SHP77 treated with DMSO at 0.1 percent for 48 hours (cell line): Measurements from ENCODE around the gene WDR54.
"Not testable (repeated sequence)": the region's sequence is repeated elsewhere in the genome, so short reads cannot be mapped to it uniquely, and the experiment has no call there.

Experiments
- DNase-seq: peaks from one replicate; lab custom pipeline; 2025; lab: John Stamatoyannopoulos, UW

The WDR54 gene

DNA sequence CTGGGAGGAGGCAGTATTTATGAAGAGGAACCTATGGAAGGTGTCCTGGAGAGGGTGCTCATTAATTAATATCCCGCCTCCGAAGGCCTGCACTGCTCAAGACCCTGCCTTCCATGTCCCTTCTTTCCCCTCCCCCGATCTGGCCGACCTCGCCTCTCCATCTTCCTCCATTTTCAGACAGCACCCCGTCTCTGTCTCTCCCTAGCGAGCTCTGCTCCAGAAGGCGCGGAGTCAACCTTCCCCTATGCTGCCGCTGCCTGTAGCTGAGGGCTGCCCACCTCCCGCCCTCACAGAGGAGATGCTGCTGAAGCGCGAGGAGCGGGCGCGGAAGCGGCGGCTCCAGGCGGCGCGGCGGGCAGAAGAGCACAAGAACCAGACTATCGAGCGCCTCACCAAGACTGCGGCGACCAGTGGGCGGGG, 35.6 kb downstream of the WDR54 start:
- DNase-seq = no peak

DNA sequence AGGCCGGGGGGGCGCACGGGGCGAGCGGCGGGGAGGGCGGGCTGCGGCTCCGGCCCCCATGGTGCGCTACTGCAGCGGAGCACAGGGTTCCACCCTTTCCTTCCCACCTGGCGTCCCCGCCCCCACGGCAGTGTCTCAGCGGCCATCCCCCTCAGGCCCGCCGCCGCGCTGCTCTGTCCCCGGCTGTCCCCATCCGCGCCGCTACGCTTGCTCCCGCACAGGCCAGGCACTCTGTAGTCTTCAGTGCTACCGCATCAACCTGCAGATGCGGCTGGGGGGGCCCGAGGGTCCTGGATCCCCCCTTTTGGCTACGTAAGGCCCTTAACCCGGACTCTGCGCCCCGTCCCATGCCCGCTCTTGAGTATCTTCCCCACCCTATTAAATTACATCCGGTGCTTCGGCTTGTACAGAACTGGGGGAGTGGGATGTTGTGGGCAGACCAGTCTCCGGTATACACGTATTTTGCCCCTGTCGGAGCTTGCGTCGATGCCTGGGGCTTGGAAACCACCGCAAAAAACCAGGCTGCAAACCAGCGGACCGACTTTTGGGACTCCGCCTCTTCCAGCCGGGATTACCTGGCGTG, 36.1 kb downstream of the WDR54 start:
- DNase-seq = peak; percentile 58

GRCh38 chr2:74458132-74458937, 36.8 kb downstream of the WDR54 start, which contains the start of gene WBP1:
TSS of gene WBP1 (plus strand) at chr2:74458438. CDS start at chr2:74458603, 165 bp downstream.
- peak; percentile 99 for DNase-seq

DNA sequence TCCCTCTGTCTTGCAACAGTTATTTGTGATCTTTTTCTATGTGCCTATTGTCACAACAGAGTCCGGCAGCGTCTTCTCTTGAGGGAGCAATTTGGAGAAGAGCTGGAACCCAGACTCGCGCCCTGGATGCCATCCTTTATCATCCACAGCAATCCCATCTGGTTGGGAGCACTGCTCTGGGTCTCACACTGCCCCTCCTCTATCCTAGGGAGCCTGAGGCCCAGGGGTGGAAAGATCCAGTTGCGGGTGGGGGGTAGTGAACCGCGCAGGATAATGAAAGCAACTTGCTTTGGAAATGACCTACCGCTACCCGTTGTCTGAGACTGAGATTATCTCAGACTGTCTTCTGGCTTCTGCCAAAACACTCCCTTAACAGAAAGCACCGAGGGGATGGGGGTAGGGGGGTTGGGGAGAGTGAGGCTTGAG, 37.4 kb downstream of the WDR54 start:
- DNase-seq = no peak

DNA sequence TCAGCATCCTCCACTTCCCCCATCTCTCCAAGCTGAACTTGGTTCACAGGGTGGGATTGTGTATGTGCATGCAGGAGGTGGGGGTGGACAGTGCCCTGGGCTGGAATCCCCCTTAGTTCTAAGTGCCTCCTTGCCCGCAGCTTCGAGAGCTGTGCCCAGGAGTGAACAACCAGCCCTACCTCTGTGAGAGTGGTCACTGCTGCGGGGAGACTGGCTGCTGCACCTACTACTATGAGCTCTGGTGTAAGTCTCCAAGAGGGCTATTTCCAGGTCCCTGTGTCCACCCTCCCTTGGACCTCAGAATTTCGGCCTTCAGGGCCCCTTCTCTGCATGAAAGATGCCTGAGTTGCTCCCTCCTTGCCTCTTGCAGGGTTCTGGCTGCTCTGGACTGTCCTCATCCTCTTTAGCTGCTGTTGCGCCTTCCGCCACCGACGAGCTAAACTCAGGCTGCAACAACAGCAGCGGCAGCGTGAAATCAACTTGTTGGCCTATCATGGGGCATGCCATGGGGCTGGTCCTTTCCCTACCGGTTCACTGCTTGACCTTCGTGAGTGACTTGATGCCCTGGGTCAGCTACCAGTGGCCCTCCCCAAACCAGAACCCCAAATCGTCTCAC, 38.1 kb downstream of the WDR54 start:
- not testable (repeated sequence) for DNase-seq

DNA sequence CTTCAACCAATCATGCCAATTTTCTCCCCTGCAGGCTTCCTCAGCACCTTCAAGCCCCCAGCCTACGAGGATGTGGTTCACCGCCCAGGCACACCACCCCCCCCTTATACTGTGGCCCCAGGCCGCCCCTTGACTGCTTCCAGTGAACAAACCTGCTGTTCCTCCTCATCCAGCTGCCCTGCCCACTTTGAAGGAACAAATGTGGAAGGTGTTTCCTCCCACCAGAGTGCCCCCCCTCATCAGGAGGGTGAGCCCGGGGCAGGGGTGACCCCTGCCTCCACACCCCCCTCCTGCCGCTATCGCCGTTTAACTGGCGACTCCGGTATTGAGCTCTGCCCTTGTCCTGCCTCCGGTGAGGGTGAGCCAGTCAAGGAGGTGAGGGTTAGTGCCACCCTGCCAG, 38.7 kb downstream of the WDR54 start:
- not testable (repeated sequence) for DNase-seq

DNA sequence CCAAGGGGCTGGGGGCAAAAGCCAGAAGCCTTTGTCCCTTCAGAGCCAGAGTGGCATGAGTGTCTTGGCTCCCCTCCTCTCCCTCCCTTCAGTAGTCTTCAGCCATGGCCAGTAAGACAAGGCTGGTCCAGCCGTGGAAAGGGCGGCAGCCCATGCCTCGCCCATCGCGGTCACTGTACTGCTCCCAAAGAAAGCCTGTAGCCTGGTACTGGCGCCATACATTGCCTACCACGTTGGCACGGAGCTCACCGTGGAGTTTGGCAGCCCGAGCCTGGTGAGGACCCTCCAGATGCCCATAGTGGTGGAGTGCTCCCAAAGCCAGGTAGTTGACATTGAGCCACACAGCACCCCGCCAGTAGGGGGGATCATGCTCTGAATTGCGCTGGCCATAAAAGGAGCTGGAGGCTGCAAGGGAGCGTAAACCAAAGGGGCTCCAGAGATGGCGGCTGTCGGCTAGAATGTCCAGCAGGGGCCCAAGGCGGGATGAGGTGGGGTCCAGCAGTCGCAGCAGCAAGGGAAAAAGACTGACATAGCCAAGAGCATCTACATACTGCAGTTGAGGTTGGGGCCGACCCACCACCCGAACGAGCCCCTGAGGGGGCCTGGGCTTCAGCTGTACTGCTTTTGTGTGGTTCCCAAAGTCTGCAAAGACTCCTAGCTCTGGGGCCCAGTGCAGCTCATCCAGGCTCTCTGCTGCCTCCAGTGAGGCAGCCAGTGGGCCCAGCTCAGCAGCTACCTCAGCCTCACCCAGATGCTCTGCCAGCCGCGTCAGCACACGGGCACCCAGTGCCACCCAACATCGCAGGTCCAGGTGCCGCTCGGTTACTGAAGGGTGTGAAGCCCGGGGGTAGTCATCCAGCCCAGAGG, 39.9 kb downstream of the WDR54 start:
- DNase-seq = no peak

GRCh38 chr2:74462054-74462785, 40.7 kb downstream of the WDR54 start:
- DNase-seq = no peak

DNA sequence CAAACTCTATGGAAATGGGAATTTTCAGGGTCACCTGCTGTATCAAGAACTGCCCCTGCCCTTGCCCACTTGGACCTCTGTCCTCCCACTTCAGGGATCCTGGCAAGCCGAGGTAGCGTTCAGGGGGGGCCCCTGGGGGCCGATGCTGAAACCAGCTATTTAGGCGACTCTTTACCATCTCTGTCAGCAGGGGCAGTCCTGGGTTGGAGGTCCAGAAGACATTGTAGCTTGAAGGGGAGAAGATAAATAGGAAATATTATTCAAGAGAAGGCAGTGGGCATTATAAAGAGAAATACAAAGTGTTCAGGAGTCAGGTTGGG, 41.2 kb downstream of the WDR54 start:
- DNase-seq = no peak

- no peak for DNase-seq
Measured at GRCh38 chr2:74464406-74464805, 42.9 kb downstream of the WDR54 start.

DNA sequence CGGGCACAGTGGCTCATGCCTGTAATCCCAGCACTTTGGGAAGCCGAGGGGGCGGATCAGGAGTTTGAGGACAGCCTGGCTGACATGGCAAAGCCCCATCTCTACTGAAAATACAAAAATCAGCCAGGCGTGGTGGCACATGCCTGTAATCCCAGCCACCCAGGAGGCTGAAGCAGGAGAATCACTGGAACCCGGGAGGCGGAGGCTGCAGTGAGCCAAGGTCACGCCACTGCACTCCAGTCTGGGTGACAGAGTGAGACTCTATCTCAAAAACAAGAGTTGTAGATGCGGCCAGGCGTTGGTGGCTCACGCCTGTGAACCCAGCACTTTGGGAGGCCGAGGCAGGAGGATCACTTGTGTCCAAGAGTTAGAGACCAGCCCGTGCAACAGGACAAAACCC, 49.2 kb downstream of the WDR54 start:
- DNase-seq = not testable (repeated sequence)

- DNase-seq = no peak
Measured at GRCh38 chr2:74471332-74472065, 50.0 kb downstream of the WDR54 start.

GRCh38 chr2:74472086-74472944, 50.8 kb downstream of the WDR54 start, which contains the start of gene MRPL53:
TSS of gene MRPL53 (minus strand) at chr2:74472680. CDS start at chr2:74472660, 20 bp downstream.
- peak; percentile 86 for DNase-seq

GRCh38 chr2:74472945-74473258, 51.4 kb downstream of the WDR54 start:
- DNase-seq = no peak

DNA sequence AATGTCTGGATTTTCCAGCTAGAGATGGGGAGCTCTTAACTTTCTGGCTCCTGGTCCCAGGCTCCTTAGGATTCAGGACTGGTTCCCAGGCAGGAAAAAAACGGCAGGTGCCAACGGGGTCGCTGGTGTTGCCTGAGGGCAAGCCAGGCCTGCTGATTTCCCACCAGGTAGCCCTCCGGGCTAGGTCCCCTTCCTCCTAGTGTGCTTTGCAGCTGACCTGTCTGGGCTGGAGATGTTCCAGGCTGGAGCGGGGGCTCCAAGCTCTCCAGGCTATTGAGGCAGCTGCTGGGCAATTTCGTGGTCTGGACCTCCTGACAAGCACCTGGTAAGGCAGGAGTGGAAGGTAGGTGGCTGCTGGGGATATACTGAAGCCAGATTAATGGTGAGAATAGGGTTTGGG, 53.0 kb downstream of the WDR54 start:
- no peak for DNase-seq

- no peak for DNase-seq
Measured at GRCh38 chr2:74474899-74475298, 53.4 kb downstream of the WDR54 start.
